Upper lobe of left lung (tissue), 4 donors: ENCODE results near the gene SPANXN1.

Experiments
- CTCF ChIP-seq, 6 experiments: fragments of 450-650 bp in 4 of 6; fragments of 200-600 bp in 2 of 6; sonication (generic) in 2 of 6; IDR thresholded peaks; one replicate each; pipeline ENCODE4 v1.5.1; 2016 to 2019; ENCODE audit warnings: antibody characterized with exemption in 6 of 6
- EP300 ChIP-seq, 4 donors: sonication (generic); formaldehyde crosslinking; IDR thresholded peaks; one replicate each; pipeline ENCODE4 v1.5.1; 2017; ENCODE audit warnings: antibody characterized with exemption in 4 of 4, control low read depth in 2 of 4
- POLR2A ChIP-seq, 4 donors: fragments of 450-650 bp; IDR thresholded peaks; one replicate each; pipeline ENCODE4 v1.5.1; 2016 to 2017; ENCODE audit warnings: antibody characterized with exemption in 4 of 4, mild to moderate bottlenecking in 2 of 4
- POLR2AphosphoS5 ChIP-seq, 2 donors: sonication (generic); formaldehyde crosslinking; IDR thresholded peaks; one replicate each; pipeline ENCODE4 v1.5.1; 2017; ENCODE audit warnings: antibody characterized with exemption in 2 of 2

DNA sequence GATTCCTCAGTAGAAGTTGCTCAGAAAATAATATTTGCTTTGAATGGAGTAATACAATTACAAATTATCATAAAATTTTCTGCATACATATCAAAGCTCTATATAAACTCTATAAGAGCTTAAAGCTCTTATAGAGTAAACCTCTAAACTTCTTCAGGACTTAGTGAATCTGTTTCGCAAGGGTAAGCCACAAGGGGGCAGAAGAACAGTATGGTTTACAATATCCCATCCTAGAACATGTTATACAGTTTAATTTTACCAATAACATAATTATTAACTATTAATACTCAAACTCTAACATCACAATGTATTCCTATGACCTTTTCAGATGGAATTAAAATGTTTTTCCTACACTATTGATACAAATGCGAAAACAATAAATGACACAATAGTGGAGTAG is 33.8 kb upstream of the SPANXN1 start:
- TF ChIP-seq POLR2AphosphoS5 (IDR thresholded peaks at IDR 0.05) (no peak), CTCF (IDR thresholded peaks at IDR 0.05) (peak in 1 of 6 experiments; percentile 16), POLR2A (IDR thresholded peaks at IDR 0.05) (no peak), EP300 (IDR thresholded peaks at IDR 0.05) (no peak)
